Adrenal gland (tissue), 5 donors: ENCODE data around the gene SERPINA1.

Experiments used
- CTCF ChIP-seq, 6 experiments: fragments of 450-650 bp in 4 of 6; fragments of 200-600 bp in 2 of 6; sonication (generic) in 1 of 6; IDR thresholded peaks; 1 replicate in 5 of 6; 2 replicates in 1 of 6; pipeline versions ENCODE4 v1.5.1 to v1.8.0; 2016 to 2021; ENCODE audit warnings: antibody characterized with exemption in 6 of 6, mild to moderate bottlenecking in 2 of 6, moderate library complexity in 1 of 6
- POLR2A ChIP-seq, 2 donors: fragments of 450-650 bp; IDR thresholded peaks; one replicate each; pipeline ENCODE4 v1.6.1; 2017; ENCODE audit warnings: antibody characterized with exemption in 2 of 2, mild to moderate bottlenecking in 2 of 2, moderate library complexity in 1 of 2
- donor health status: DM: no; HTN: no; CAD: no.

GRCh38 chr14:94363151-94363624 is 25.2 kb downstream of the SERPINA1 start:
- TF ChIP-seq POLR2A (IDR thresholded peaks at IDR 0.05) (no peak), CTCF (IDR thresholded peaks at IDR 0.05) (no peak)
